Measurements from ENCODE around the gene CHCHD6.
A peak's percentile ranks its signal among the peaks of the same experiment; 100 is the strongest.

CHCHD6 gene

GRCh38 chr3:127003175-127003555 is 299.1 kb downstream of the CHCHD6 start:
- no peak for DNase-seq

GRCh38 chr3:127003601-127004280 is 299.7 kb downstream of the CHCHD6 start:
- DNase-seq: no peak

- DNase-seq: no peak
Measured at GRCh38 chr3:127004641-127005397, 300.8 kb downstream of the CHCHD6 start.

- DNase-seq: no peak
Measured at GRCh38 chr3:127005864-127006500, 301.9 kb downstream of the CHCHD6 start.

GRCh38 chr3:127006781-127007436 is 302.9 kb downstream of the CHCHD6 start:
- peak in 1 of 58 donors; percentile 15 for DNase-seq

- no peak for DNase-seq
Measured at GRCh38 chr3:127008236-127008635, 304.2 kb downstream of the CHCHD6 start.

- DNase-seq: no peak
Measured at GRCh38 chr3:127009531-127009930, 305.5 kb downstream of the CHCHD6 start.
